ENCODE data around the gene KNDC1.

- TF ChIP-seq CTCF (IDR thresholded peaks at IDR 0.05) (no peak), POLR2A (IDR thresholded peaks at IDR 0.05) (no peak)
Observed at GRCh38 chr10:133114726-133115452, 45.1 kb upstream of the KNDC1 start.
